Natural killer cell (primary cell): ENCODE data around the gene IMPDH2. TPM values are rescaled to one million over a fixed set of nuclear protein-coding genes. Genes with fewer than 3 reads are reported as not detected.

Experiments
- ATAC-seq, 3 donors: fragments of 150-1000 bp in 2 of 3; fragments of 200-7000 bp in 1 of 3; cut with Tn5 transposase; 1 replicate in 1 of 3; 2 replicates in 2 of 3; pipeline ENCODE4 v1.10.0; 2021; ENCODE audit warnings: mild to moderate bottlenecking in 2 of 3, moderate library complexity in 2 of 3
- DNase-seq, 2 donors: peaks; one replicate each; pipeline versions ENCODE4 v3.0.0 to v3.0.0-alpha.2; 2013 to 2021; ENCODE audit warnings: mixed read lengths in 1 of 2
- H3K27ac ChIP-seq: one replicate; pipeline ENCODE4 v1.5.1; 2013; ENCODE audit warnings: mild to moderate bottlenecking, low read length
- H3K27me3 ChIP-seq: one replicate; pipeline ENCODE4 v1.6.1; 2013; ENCODE audit warnings: low read length; ENCODE audit not compliant: control insufficient read depth, insufficient read depth
- H3K36me3 ChIP-seq: one replicate; pipeline ENCODE4 v1.6.1; 2013; ENCODE audit warnings: low read length; ENCODE audit not compliant: control insufficient read depth, insufficient read depth
- H3K4me1 ChIP-seq: one replicate; pipeline ENCODE4 v1.6.1; 2013; ENCODE audit warnings: low read length; ENCODE audit not compliant: control insufficient read depth, insufficient read depth
- H3K4me3 ChIP-seq: one replicate; pipeline ENCODE4 v1.5.1; 2013; ENCODE audit warnings: low read length
- H3K9me3 ChIP-seq: one replicate; pipeline ENCODE4 v1.6.1; 2013; ENCODE audit warnings: low read length; ENCODE audit not compliant: control insufficient read depth, insufficient read depth
- H3K27ac Mint-ChIP-seq, 2 donors: one replicate each; pipeline ENCODE4 v1.8.0; 2022; ENCODE audit warnings: mild to moderate bottlenecking in 2 of 2, mixed read lengths in 2 of 2, moderate library complexity in 1 of 2
- H3K27me3 Mint-ChIP-seq, 2 donors: one replicate each; pipeline ENCODE4 v1.8.0; 2022; ENCODE audit warnings: low read depth in 2 of 2, mixed read lengths in 2 of 2
- H3K36me3 Mint-ChIP-seq: one replicate; pipeline ENCODE4 v1.8.0; 2022; ENCODE audit warnings: mixed read lengths
- H3K4me1 Mint-ChIP-seq, 2 donors: one replicate each; pipeline ENCODE4 v1.8.0; 2022; ENCODE audit warnings: mixed read lengths in 2 of 2
- H3K4me3 Mint-ChIP-seq: one replicate; pipeline ENCODE4 v1.8.0; 2022; ENCODE audit warnings: mild to moderate bottlenecking, moderate library complexity, mixed read lengths
- H3K9me3 Mint-ChIP-seq, 2 donors: one replicate each; pipeline ENCODE4 v1.8.0; 2022; ENCODE audit warnings: mixed read lengths in 2 of 2
- WGBS: methylation state at CpG from one replicate; pipeline ENCODE4 v1.1.7; 2013; ENCODE audit warnings: missing lambda C conversion rate; ENCODE audit not compliant: insufficient coverage; 5-methylcytosine and 5-hydroxymethylcytosine counted together
- intact Hi-C: fragments of 100-400 bp; cut with micrococcal nuclease; formaldehyde crosslinking; loops from one replicate; pipeline ENCODE4 v1.14.2; 2022
- total RNA-seq, 4 donors: library from RNA; stranded (reverse); fragments of 120-200 nt in 1 of 4; gene quantifications; one replicate each; pipeline versions ENCODE4 v1.2.3 to v1.2.4, GENCODE V29; 2013 to 2022
- TF ChIP-seq, protein P1 (sequence below): fragments of 200-600 bp; IDR thresholded peaks from one replicate; pipeline ENCODE4 v1.8.0; 2022; ENCODE audit warnings: antibody characterized with exemption

IMPDH2 gene
- total RNA-seq, result 10 to 100 TPM; 45.6 to 85.7 (median 50.0) TPM
- 95.0 TPM for total RNA-seq (2013)

DNA sequence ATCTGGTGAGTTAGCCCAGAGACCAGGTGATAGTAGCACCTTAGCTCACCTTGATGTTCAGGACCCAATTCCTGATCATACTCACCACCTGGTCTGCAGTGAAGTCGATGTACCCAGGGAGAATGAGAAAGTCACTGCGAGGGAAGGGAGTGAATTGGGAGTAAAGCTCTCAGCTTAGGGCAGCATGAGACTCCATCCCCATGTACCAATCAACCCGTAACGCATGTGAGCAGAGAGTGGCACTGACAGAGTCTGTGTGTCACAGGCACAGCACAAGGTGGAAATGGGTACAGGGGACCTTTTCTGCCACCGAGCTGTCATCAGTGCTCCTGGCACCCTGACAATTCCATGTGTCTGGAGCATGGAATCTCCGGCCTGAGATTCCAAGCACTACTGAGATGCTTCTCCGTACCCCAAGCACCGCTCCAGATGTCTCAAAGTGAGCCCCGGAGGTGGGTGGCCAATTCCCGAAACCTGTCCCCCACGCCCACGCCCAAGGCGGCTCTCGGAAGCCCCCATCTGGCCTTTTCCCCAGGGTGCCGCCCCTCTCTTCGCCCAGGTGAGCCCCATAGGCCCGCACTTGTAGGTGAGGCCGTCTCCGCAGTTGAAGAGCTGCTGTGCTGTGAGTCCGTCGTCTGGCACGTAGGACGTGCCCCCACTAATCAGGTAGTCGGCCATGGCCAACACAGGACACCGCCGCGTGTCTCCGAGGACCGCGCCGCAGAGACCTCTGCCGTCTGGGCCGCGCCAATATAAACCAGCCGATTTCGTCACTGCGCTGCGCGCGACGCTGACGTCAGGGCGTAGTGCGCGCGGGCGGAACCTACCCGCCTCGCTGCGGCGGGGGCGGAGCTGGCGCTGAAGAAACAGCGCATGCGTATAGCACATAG lies at the start of gene IMPDH2:
IMPDH2 (minus strand) TSS at position 726 of the 890 bp plus-strand sequence; CDS start at position 678, 48 bp downstream.
- peak within 1 kb of the TSS; percentile 99 to 100 for H3K27ac Mint-ChIP-seq
- intact Hi-C loops, result loop anchor here (1.0 kb wide), 1 partner anchor 8 kb away; no protein-coding TSS in a partner anchor
- Histone ChIP-seq H3K4me1 (peaks cover 14% of the 10 kb centered on the region), H3K27ac (peak within 1 kb of the TSS; percentile 91), H3K27me3 (no peaks in the 10 kb centered on the region), H3K4me3 (peak within 1 kb of the TSS; percentile 65), H3K9me3 (no peaks in the 10 kb centered on the region), H3K36me3 (peaks cover 58% of the 10 kb centered on the region)
- 2% methylated on average over 55 of the region's 55 CpGs for WGBS
- DNase-seq, result peak; percentile 94 to 98
- no peaks in the 10 kb centered on the region for H3K9me3 Mint-ChIP-seq
- H3K36me3 Mint-ChIP-seq, result peaks cover 13% of the 10 kb centered on the region
- H3K4me1 Mint-ChIP-seq, result peaks cover 23 to 35% of the 10 kb centered on the region in 2 donors
- ATAC-seq, result peak; percentile 96 to 99 (median 96)
- H3K4me3 Mint-ChIP-seq, result peak within 1 kb of the TSS; percentile 96
- TF ChIP-seq, protein P1, sequence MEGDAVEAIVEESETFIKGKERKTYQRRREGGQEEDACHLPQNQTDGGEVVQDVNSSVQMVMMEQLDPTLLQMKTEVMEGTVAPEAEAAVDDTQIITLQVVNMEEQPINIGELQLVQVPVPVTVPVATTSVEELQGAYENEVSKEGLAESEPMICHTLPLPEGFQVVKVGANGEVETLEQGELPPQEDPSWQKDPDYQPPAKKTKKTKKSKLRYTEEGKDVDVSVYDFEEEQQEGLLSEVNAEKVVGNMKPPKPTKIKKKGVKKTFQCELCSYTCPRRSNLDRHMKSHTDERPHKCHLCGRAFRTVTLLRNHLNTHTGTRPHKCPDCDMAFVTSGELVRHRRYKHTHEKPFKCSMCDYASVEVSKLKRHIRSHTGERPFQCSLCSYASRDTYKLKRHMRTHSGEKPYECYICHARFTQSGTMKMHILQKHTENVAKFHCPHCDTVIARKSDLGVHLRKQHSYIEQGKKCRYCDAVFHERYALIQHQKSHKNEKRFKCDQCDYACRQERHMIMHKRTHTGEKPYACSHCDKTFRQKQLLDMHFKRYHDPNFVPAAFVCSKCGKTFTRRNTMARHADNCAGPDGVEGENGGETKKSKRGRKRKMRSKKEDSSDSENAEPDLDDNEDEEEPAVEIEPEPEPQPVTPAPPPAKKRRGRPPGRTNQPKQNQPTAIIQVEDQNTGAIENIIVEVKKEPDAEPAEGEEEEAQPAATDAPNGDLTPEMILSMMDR, result peak; percentile 13
- no peaks in the 10 kb centered on the region for H3K27me3 Mint-ChIP-seq

DNA sequence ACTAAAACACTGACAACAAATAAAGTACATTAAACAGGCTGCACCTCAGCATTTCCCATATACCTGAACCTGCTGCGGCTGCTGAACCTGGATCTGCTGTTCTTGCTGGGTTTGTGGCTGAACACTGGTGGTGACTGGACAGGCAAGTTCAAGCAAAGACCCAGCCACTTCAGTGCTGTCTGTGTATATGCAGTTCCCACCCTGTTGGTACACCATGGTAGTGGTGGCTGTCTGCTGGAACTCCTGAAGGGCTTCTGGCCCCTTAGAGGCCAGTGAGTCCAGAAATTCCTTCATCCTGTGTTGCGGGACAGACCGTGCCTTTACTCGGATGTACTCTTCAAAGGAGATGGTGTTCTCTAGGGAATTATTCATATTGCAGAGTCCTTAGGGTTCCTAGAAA lies 47.4 kb upstream of the IMPDH2 start:
- Histone ChIP-seq H3K4me3 (no peak overlapping the region), H3K4me1 (no peaks in the 10 kb centered on the region), H3K9me3 (no peaks in the 10 kb centered on the region), H3K27ac (no peak overlapping the region), H3K27me3 (no peaks in the 10 kb centered on the region), H3K36me3 (peaks cover 62% of the 10 kb centered on the region)
- Mint-ChIP-seq H3K27ac (no peak overlapping the region), H3K9me3 (no peaks in the 10 kb centered on the region), H3K4me1 (peaks cover 10 to 11% of the 10 kb centered on the region in 2 donors), H3K4me3 (no peak overlapping the region), H3K36me3 (no peaks in the 10 kb centered on the region), H3K27me3 (no peaks in the 10 kb centered on the region)
- intact Hi-C loops, result no loop called here
- no peak for ATAC-seq
- DNase-seq, result no peak
- 98% methylated on average over 4 of the region's 4 CpGs for WGBS
- TF ChIP-seq, protein P1, result no peak

DNA sequence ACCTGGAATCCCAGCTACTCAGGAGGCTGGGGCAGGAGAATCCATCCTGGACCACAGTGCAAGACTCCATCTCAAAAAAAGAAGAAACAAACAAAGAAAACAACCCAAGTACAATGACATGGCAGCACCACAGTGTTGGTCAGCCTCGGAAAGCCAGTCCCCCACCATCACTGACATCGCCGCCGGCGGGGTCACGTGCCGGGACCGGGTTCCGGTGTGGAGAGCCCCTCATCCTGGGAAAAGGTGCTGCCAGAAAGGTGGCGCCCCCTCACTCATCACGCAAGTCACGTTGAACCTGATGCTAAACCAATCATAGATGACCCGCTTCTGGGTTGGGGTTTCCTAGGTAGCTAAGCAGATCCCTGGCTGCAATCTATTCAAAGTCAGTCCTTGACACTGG lies 46.9 kb upstream of the IMPDH2 start:
- H3K27ac ChIP-seq, result no peak overlapping the region
- H3K4me3 Mint-ChIP-seq, result no peak overlapping the region
- peaks cover 68% of the 10 kb centered on the region for H3K36me3 ChIP-seq
- H3K4me3 ChIP-seq, result no peak overlapping the region
- intact Hi-C loops, result no loop called here
- H3K4me1 ChIP-seq, result no peaks in the 10 kb centered on the region
- DNase-seq, result no peak
- ATAC-seq, result no peak
- peaks cover 10 to 11% of the 10 kb centered on the region in 2 donors for H3K4me1 Mint-ChIP-seq
- no peaks in the 10 kb centered on the region for H3K27me3 Mint-ChIP-seq
- TF ChIP-seq, protein P1, result no peak
- H3K9me3 Mint-ChIP-seq, result no peaks in the 10 kb centered on the region
- 98% methylated on average over 13 of the region's 13 CpGs for WGBS
- no peaks in the 10 kb centered on the region for H3K9me3 ChIP-seq
- no peaks in the 10 kb centered on the region for H3K27me3 ChIP-seq
- H3K27ac Mint-ChIP-seq, result no peak overlapping the region
- no peaks in the 10 kb centered on the region for H3K36me3 Mint-ChIP-seq
